Heart left ventricle (tissue), 16 donors: Measurements from ENCODE around the gene ERGIC1. TPM values are rescaled to one million over a fixed set of nuclear protein-coding genes. Genes with fewer than 3 reads are reported as not detected.

ENCODE experiments used
- ATAC-seq, 4 donors: fragments of 200-7000 bp; cut with Tn5 transposase; one replicate each; pipeline ENCODE4 v1.9.1; 2020 to 2022; ENCODE audit warnings: moderate library complexity in 4 of 4, mild to moderate bottlenecking in 3 of 4, moderate number of reproducible peaks in 1 of 4
- DNase-seq, 5 donors: peaks; one replicate each; pipeline ENCODE4 v3.0.0-alpha.2; 2020
- H3K27ac ChIP-seq, 12 donors: fragments of 200-600 bp; sonication (generic) in 4 of 12; one replicate each; pipeline versions ENCODE4 v1.5.0 to v1.8.0; 2016 to 2022; ENCODE audit warnings: mild to moderate bottlenecking in 2 of 12
- H3K27me3 ChIP-seq, 9 donors: fragments of 200-600 bp; sonication (generic) in 2 of 9; one replicate each; pipeline versions ENCODE4 v1.5.1 to v1.8.0; 2016 to 2022; ENCODE audit warnings: mild to moderate bottlenecking in 3 of 9
- H3K36me3 ChIP-seq, 9 donors: fragments of 200-600 bp; sonication (generic) in 2 of 9; one replicate each; pipeline versions ENCODE4 v1.5.0 to v1.8.0; 2018 to 2022; ENCODE audit warnings: mild to moderate bottlenecking in 2 of 9
- H3K4me1 ChIP-seq, 12 donors: fragments of 200-600 bp; sonication (generic) in 4 of 12; one replicate each; pipeline versions ENCODE4 v1.5.0 to v1.8.0; 2016 to 2022; ENCODE audit warnings: mild to moderate bottlenecking in 3 of 12
- H3K4me3 ChIP-seq, 12 donors: fragments of 200-600 bp; sonication (generic) in 4 of 12; one replicate each; pipeline versions ENCODE4 v1.5.0 to v1.8.0; 2017 to 2022; ENCODE audit warnings: mild to moderate bottlenecking in 9 of 12, moderate library complexity in 4 of 12
- H3K9me3 ChIP-seq, 12 donors: fragments of 200-600 bp; sonication (generic) in 4 of 12; one replicate each; pipeline versions ENCODE4 v1.5.0 to v1.8.0; 2016 to 2022; ENCODE audit warnings: mild to moderate bottlenecking in 1 of 12
- CTCF ChIP-seq, 12 donors: fragments of 200-600 bp; sonication (generic) in 4 of 12; IDR thresholded peaks; one replicate each; pipeline versions ENCODE4 v1.5.0 to v1.8.0; 2018 to 2022; ENCODE audit warnings: antibody characterized with exemption in 12 of 12, mild to moderate bottlenecking in 5 of 12
- POLR2A ChIP-seq, 2 donors: fragments of 450-650 bp; IDR thresholded peaks; one replicate each; pipeline ENCODE4 v1.6.1; 2017; ENCODE audit warnings: antibody characterized with exemption in 2 of 2, mild to moderate bottlenecking in 2 of 2, moderate library complexity in 2 of 2
- WGBS, 4 donors: extraction: QIAGEN DNeasy Blood & Tissue Kit in 2 of 4; methylation state at CpG; one replicate each; pipeline versions ENCODE4 v1.1.5 to v1.1.7; 2013 to 2018; 5-methylcytosine and 5-hydroxymethylcytosine counted together
- intact Hi-C, 10 donors: fragments of 100-400 bp; cut with DNase I; formaldehyde crosslinking; loops; one replicate each; pipeline versions ENCODE4 v1.11.1 to v1.14.2; 2022
- polyA plus RNA-seq, 2 donors: library from polyadenylated mRNA; stranded (reverse); fragments of 200-250 nt; gene quantifications; one replicate each; pipeline ENCODE4 v1.2.3, GENCODE V29; 2013
- total RNA-seq, 9 donors: library from RNA; depleted of rRNA in 2 of 9; stranded (reverse); fragments of >200 nt in 2 of 9; fragmentation: NEBNext Ultra II Directional in 3 of 9; extraction: Animal tissue kit (Norgen Biotek cat#: 25700) in 3 of 9; gene quantifications; one replicate each; pipeline versions ENCODE4 v1.1.0 to v1.2.4, GENCODE V29; 2016 to 2023
- donor health status: ischemic (EF 13 %, LVEDD 7.1; RV severe dilation, severe dysfunction).
- donor health status: healthy with polysubstance abuse.
- donor health status: DM: no; HTN: yes; CAD: no.
- donor health status: DM: no; HTN: no; CAD: no.
- donor health status: ischemic (EF 25% LVEDD 6.9; RV normal size, moderate dysfunction).
- donor health status: ischemic (EF 25% LVEDD 5.7; RV mildly dilated, moderate dysfunction).
- donor health status: healthy.
- donor health status: DM: yes; HTN: yes; CAD: no.
- donor health status: ischemic (EF 35%, LVEDD 5.7; RV mildly dilated, moderate dysfunction).
- donor health status: nonischemic (EF 11% LVEDD 7.7; RV severe dilation, severe dysfunction).
- donor health status: DM: yes; HTN: yes; CAD: no.
- donor health status: PGD.
- donor health status: ischemic (EF 29% LVEDD 5.4; RV normal size, mild dysfunction).
- donor health status: nonischemic (EF 23%, LVEDD 6.1; RV moderate dilation, normal function).

Gene ERGIC1
- total and polyA plus RNA-seq, 11 donors = 66.6 to 115 (median 84.9) TPM

DNA sequence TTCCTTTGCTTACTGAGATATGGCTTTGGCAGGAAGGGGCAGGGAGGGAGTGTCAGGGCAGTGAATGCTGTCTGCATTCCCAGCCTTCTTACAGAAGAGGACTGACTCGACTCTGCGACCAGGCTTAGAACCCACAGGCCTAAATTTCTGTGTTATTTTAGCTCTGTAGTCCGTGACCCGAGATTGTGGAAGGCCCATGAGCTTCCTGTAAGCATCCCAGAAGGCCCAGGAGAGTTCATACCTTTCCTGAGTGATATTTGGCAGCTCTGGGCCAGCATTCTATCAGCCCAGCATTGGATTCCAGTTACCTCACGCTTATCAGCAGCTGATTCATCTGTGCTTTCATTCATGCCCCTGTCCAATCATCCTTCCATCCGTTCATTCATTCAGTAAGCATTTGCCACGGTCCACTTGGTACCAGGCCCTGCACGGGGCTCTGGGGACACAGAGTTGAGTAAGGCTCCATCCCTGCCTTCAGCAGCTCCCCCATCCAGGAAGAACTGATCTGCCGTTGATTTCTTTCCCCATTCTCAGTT, 97.0 kb downstream of the ERGIC1 start:
- DNase-seq (no peak), ATAC-seq (peak in 3 of 4 donors; percentile 55 to 71 (median 65))
- TF ChIP-seq CTCF (IDR thresholded peaks at IDR 0.05) (no peak), POLR2A (IDR thresholded peaks at IDR 0.05) (no peak)
- 41 to 50% (median 44%) methylated on average over 7 to 9 of the region's 9 CpGs for WGBS, 4 donors
- Histone ChIP-seq H3K36me3 (peaks cover 0 to 41% (median 24%) of the 10 kb centered on the region in 9 donors), H3K4me1 (peaks cover 0 to 25% (median 18%) of the 10 kb centered on the region in 12 donors), H3K9me3 (no peaks in the 10 kb centered on the region), H3K27me3 (no peaks in the 10 kb centered on the region), H3K4me3 (no peak overlapping the region), H3K27ac (peak overlapping the region in 11 of 12 donors; percentile 58 to 80 (median 72))
- intact Hi-C loops = loop anchor here in 7 of 10 donors (5.0 to 10.0 kb wide), 6 partner anchors 154 to 466 kb away; partner anchors contain the start of gene DUSP1 (in 3 of the 7)

DNA sequence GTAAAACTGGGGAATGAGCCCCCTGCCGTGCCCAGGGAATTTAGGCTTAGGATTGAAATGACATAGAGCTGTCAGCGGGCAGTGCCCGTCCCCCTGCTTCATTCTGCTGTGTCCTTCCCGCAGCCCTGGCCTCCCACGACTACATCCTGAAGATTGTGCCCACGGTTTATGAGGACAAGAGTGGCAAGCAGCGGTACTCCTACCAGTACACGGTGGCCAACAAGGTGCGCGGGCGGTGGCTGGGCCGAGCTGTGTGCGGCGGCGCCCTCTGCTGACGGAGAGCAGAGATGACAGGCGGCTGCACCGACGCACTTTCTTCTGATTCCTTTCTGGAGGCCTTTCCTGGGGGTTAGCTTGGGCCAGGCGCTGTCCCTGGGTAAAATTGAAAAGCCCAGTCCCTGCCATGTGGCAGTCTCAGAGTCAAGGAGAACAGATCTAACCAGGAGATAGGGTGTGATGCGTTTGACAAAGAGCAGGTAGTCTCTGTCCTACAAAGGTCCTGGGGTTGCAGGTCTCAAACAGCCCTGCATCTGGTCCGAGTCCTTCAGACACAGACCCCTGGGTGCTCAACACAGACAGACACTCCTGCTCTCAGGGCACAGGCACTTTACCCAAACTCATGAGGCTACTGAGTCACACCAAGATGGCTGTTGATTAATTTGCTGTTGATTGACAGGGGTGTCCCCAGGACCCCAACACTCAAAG, 98.4 kb downstream of the ERGIC1 start:
- DNase-seq = peak; percentile 76 to 90 (median 78)
- no peaks in the 10 kb centered on the region for H3K9me3 ChIP-seq
- peak; percentile 65 to 89 (median 84) for ATAC-seq
- WGBS, 4 donors = 15 to 49% (median 18%) methylated on average over 7 to 22 of the region's 22 CpGs
- H3K4me3 ChIP-seq = no peak overlapping the region
- H3K4me1 ChIP-seq = peaks cover 0 to 25% (median 18%) of the 10 kb centered on the region in 12 donors
- peaks cover 0 to 45% (median 30%) of the 10 kb centered on the region in 9 donors for H3K36me3 ChIP-seq
- peak overlapping the region in 11 of 12 donors; percentile 1 to 80 (median 72) for H3K27ac ChIP-seq
- TF ChIP-seq CTCF (IDR thresholded peaks at IDR 0.05) (peak; percentile 91 to 99 (median 96)), POLR2A (IDR thresholded peaks at IDR 0.05) (no peak)
- no peaks in the 10 kb centered on the region for H3K27me3 ChIP-seq
- intact Hi-C loops = loop anchor here (1.0 to 10.0 kb wide), 12 partner anchors 155 to 468 kb away; partner anchors contain the start of gene DUSP1 (in 5 of the 10)

DNA sequence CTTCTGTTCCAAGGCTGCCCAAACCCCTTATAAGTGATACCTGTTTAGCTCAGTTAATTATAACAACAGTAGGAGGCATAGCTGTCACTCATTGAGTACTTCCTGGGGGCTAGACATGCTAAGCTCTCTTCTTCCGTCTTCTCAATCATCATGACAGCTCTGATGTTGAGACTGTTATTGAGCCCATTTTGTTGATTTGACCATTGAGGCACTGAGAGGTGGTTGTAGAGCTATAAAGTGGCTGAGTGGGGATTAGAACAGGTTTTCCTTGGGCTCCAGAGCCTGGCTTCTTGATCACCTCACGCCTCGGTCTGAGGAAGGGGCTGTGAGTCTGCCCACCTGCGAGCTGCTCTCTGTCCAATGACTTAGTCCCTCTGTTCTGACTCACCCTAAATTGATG, 99.2 kb downstream of the ERGIC1 start:
- no peak for ATAC-seq
- intact Hi-C loops = loop anchor here (2.0 to 10.0 kb wide), 10 partner anchors 156 to 468 kb away; partner anchors contain the start of gene DUSP1 (in 5 of the 10)
- DNase-seq = no peak
- TF ChIP-seq CTCF (IDR thresholded peaks at IDR 0.05) (no peak), POLR2A (IDR thresholded peaks at IDR 0.05) (no peak)
- Histone ChIP-seq H3K4me1 (peaks cover 0 to 25% (median 18%) of the 10 kb centered on the region in 12 donors), H3K9me3 (no peaks in the 10 kb centered on the region), H3K4me3 (no peak overlapping the region), H3K27ac (no peak overlapping the region), H3K36me3 (peaks cover 0 to 45% (median 35%) of the 10 kb centered on the region in 9 donors), H3K27me3 (no peaks in the 10 kb centered on the region)
- WGBS, 4 donors = 88 to 96% (median 90%) methylated on average over 4 of the region's 4 CpGs

DNA sequence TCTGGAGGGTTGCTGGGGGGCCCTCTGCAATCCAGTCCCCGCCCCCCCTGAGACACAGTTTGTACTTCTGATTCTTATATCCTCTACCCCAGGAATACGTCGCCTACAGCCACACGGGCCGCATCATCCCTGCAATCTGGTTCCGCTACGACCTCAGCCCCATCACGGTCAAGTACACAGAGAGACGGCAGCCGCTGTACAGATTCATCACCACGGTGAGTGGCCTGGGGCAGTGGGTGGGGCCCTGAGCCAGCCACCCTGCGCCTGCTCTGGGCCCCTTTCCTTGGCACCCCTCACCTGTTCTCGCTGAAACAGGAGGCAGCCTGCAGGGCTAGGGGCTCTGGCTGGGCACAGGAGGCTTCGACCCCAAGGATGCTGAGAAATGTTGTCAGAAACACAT, 101.0 kb downstream of the ERGIC1 start:
- no peak overlapping the region for H3K27ac ChIP-seq
- DNase-seq (no peak), ATAC-seq (no peak)
- no peak overlapping the region for H3K4me3 ChIP-seq
- H3K4me1 ChIP-seq = peaks cover 0 to 29% (median 18%) of the 10 kb centered on the region in 12 donors
- no peaks in the 10 kb centered on the region for H3K9me3 ChIP-seq
- TF ChIP-seq CTCF (IDR thresholded peaks at IDR 0.05) (no peak), POLR2A (IDR thresholded peaks at IDR 0.05) (no peak)
- WGBS, 4 donors = 93 to 95% (median 94%) methylated on average over 14 of the region's 14 CpGs
- no peaks in the 10 kb centered on the region for H3K27me3 ChIP-seq
- intact Hi-C loops = loop anchor here in 5 of 10 donors (2.0 to 10.0 kb wide), 4 partner anchors 222 to 470 kb away; no protein-coding TSS in a partner anchor
- peaks cover 0 to 52% (median 39%) of the 10 kb centered on the region in 9 donors for H3K36me3 ChIP-seq
